ENCODE measurements around the gene SLC9A8.

The SLC9A8 gene

DNA sequence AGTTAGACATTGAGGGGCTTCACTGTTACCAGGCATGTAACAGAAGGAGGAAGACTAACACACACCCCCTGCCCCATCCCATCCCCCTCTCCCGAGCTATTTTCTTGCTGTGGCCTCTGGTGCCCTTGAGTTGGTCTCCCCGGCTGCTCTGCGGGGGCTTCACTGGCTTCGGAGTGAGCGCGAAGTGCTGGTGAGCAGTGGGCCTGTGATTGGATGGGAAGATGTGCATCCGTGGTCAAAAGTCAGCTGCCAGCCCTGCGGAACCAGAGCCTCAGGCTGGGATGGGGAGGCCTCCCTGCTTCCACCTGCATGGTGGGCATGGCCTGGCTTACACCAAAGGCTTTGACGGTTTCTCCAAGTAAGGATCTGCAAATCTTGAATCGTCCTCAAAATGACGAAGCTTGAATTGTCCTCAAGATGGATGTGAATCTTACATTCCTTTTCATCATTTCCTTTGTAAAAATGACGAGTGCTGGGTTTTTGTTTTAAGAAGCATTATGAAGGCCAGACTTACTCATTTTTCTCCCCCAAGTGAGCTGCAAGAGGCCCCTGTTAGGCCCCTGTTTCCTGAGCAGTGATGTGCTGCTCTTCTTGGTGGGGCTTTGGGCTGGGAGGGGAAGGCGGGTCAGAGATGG is 79.0 kb downstream of the SLC9A8 start:
- H3K27me3 ChIP-seq (ENCODE audit: insufficient read depth, low read length, poor library complexity) = no peaks in the 10 kb centered on the region
- no peak overlapping the region for H3K4me2 ChIP-seq (ENCODE audit: insufficient read depth, low read length)
- peaks cover 29% of the 10 kb centered on the region for H3K36me3 ChIP-seq (ENCODE audit: insufficient read depth, low read length)
- H3K4me3 ChIP-seq (ENCODE audit: low read depth in 1 of 2, low read length in 2 of 2) = no peak overlapping the region
- ATAC-seq (ENCODE audit: insufficient read depth, low read depth) (no peak), DNase-seq (no peak)
- H3K79me2 ChIP-seq (ENCODE audit: insufficient read depth, low read length) = no peaks in the 10 kb centered on the region
- H3K4me1 ChIP-seq (ENCODE audit: insufficient read depth, low read length) = no peaks in the 10 kb centered on the region
- no peak overlapping the region for H3K9ac ChIP-seq (ENCODE audit: low read depth, low read length)
- H4K20me1 ChIP-seq (ENCODE audit: insufficient read depth, low read length) = peaks cover 21% of the 10 kb centered on the region
- TF ChIP-seq, protein P1, sequence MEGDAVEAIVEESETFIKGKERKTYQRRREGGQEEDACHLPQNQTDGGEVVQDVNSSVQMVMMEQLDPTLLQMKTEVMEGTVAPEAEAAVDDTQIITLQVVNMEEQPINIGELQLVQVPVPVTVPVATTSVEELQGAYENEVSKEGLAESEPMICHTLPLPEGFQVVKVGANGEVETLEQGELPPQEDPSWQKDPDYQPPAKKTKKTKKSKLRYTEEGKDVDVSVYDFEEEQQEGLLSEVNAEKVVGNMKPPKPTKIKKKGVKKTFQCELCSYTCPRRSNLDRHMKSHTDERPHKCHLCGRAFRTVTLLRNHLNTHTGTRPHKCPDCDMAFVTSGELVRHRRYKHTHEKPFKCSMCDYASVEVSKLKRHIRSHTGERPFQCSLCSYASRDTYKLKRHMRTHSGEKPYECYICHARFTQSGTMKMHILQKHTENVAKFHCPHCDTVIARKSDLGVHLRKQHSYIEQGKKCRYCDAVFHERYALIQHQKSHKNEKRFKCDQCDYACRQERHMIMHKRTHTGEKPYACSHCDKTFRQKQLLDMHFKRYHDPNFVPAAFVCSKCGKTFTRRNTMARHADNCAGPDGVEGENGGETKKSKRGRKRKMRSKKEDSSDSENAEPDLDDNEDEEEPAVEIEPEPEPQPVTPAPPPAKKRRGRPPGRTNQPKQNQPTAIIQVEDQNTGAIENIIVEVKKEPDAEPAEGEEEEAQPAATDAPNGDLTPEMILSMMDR (IDR thresholded peaks at IDR 0.05; ENCODE audit: borderline replicate concordance, extremely low read depth, low read length, poor library complexity, severe bottlenecking) = no peak
- TF ChIP-seq EZH2 (IDR thresholded peaks at IDR 0.05; ENCODE audit: borderline replicate concordance, low read depth, low read length, severe bottlenecking) = no peak
- H3K27ac ChIP-seq (ENCODE audit: low read length) = no peak overlapping the region
- no peak overlapping the region for H2AFZ ChIP-seq (ENCODE audit: low read depth, low read length)
- no peaks in the 10 kb centered on the region for H3K9me3 ChIP-seq (ENCODE audit: insufficient read depth, low read length, severe bottlenecking)

DNA sequence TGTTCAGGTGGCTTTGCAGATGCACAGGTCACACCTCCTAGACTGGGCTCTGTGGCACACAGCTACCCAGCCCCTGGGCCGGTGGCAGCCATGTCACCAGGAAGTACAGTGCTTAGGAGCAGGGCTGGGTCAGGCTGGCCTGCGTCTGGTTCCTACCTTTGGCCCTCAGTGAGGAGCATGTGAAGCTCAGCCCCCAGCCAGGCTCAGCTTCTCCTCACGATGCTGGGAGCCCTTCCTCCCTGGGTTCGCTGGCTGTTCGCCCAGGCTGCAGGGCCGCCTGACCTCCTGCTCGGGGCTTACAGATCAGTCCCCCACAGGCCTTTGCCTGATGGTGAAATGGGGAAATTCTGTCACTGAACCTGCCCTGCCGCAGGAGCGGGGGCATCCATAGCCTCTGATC is 79.6 kb downstream of the SLC9A8 start:
- H3K4me1 ChIP-seq (ENCODE audit: insufficient read depth, low read length) = no peaks in the 10 kb centered on the region
- H3K9ac ChIP-seq (ENCODE audit: low read depth, low read length) = no peak overlapping the region

DNA sequence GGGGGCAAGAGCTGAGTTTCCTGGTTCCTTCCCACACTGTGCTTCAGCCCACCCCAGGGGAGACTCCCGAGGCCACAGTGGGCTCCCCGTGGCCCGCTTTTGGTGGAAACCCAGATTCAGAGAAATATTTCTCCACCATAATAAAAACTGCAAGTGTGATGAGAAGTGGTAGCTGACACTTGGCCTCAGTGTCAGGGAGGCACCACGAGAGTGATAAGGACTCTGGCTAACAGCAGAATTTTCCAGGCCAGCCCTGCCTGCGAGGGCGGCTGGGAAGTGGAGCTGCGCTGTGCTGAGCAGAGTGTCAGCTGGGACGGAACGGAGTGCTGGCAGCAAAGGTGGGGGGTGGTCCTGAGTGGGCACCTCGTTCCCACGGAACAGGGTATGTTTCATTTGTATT is 80.2 kb downstream of the SLC9A8 start:
- H3K4me1 ChIP-seq (ENCODE audit: insufficient read depth, low read length) = no peaks in the 10 kb centered on the region

More for the DNA sequence above, 79.6 kb downstream of the SLC9A8 start:
- H3K27ac ChIP-seq (ENCODE audit: low read length) = no peak overlapping the region
- TF ChIP-seq, protein P1 (IDR thresholded peaks at IDR 0.05; ENCODE audit: borderline replicate concordance, extremely low read depth, low read length, poor library complexity, severe bottlenecking) = no peak
- TF ChIP-seq EZH2 (IDR thresholded peaks at IDR 0.05; ENCODE audit: borderline replicate concordance, low read depth, low read length, severe bottlenecking) = no peak
- H3K4me3 ChIP-seq (ENCODE audit: low read depth in 1 of 2, low read length in 2 of 2) = no peak overlapping the region
- ATAC-seq (ENCODE audit: insufficient read depth, low read depth) (no peak), DNase-seq (no peak)
- no peaks in the 10 kb centered on the region for H3K27me3 ChIP-seq (ENCODE audit: insufficient read depth, low read length, poor library complexity)
- H4K20me1 ChIP-seq (ENCODE audit: insufficient read depth, low read length) = peaks cover 18% of the 10 kb centered on the region
- H3K79me2 ChIP-seq (ENCODE audit: insufficient read depth, low read length) = no peaks in the 10 kb centered on the region
- H3K9me3 ChIP-seq (ENCODE audit: insufficient read depth, low read length, severe bottlenecking) = no peaks in the 10 kb centered on the region
- H2AFZ ChIP-seq (ENCODE audit: low read depth, low read length) = no peak overlapping the region
- H3K36me3 ChIP-seq (ENCODE audit: insufficient read depth, low read length) = peaks cover 23% of the 10 kb centered on the region
- H3K4me2 ChIP-seq (ENCODE audit: insufficient read depth, low read length) = no peak overlapping the region

More for the DNA sequence above, 80.2 kb downstream of the SLC9A8 start:
- TF ChIP-seq, protein P1 (IDR thresholded peaks at IDR 0.05; ENCODE audit: borderline replicate concordance, extremely low read depth, low read length, poor library complexity, severe bottlenecking) = no peak
- no peak for TF ChIP-seq EZH2 (IDR thresholded peaks at IDR 0.05; ENCODE audit: borderline replicate concordance, low read depth, low read length, severe bottlenecking)
- H3K4me3 ChIP-seq (ENCODE audit: low read depth in 1 of 2, low read length in 2 of 2) = no peak overlapping the region
- peaks cover 15% of the 10 kb centered on the region for H4K20me1 ChIP-seq (ENCODE audit: insufficient read depth, low read length)
- H3K27me3 ChIP-seq (ENCODE audit: insufficient read depth, low read length, poor library complexity) = no peaks in the 10 kb centered on the region
- no peak for DNase-seq
- no peaks in the 10 kb centered on the region for H3K79me2 ChIP-seq (ENCODE audit: insufficient read depth, low read length)
- ATAC-seq (ENCODE audit: insufficient read depth, low read depth) = no peak
- H3K9me3 ChIP-seq (ENCODE audit: insufficient read depth, low read length, severe bottlenecking) = no peaks in the 10 kb centered on the region
- H3K27ac ChIP-seq (ENCODE audit: low read length) = no peak overlapping the region
- H3K9ac ChIP-seq (ENCODE audit: low read depth, low read length) = no peak overlapping the region
- H3K36me3 ChIP-seq (ENCODE audit: insufficient read depth, low read length) = peaks cover 17% of the 10 kb centered on the region
- no peak overlapping the region for H3K4me2 ChIP-seq (ENCODE audit: insufficient read depth, low read length)
- no peak overlapping the region for H2AFZ ChIP-seq (ENCODE audit: low read depth, low read length)
